GM18868 (cell line): ENCODE measurements around the gene SLC39A8.
"Not testable (repeated sequence)": the region's sequence is repeated elsewhere in the genome, so short reads cannot be mapped to it uniquely, and the experiment has no call there.

ENCODE experiments used
- ATAC-seq: cut with Tn5 transposase; IDR thresholded peaks from one replicate; pipeline ENCODE4 v1.9.1; 2021; ENCODE audit warnings: mild to moderate bottlenecking, moderate library complexity; ENCODE audit not compliant: unreplicated experiment

SLC39A8 gene

GRCh38 chr4:102344954-102345794, at the start of gene SLC39A8:
Gene SLC39A8 (minus strand): TSS chr4:102345482. CDS start chr4:102344662, 820 bp downstream.
- peak; percentile 82 for ATAC-seq

DNA sequence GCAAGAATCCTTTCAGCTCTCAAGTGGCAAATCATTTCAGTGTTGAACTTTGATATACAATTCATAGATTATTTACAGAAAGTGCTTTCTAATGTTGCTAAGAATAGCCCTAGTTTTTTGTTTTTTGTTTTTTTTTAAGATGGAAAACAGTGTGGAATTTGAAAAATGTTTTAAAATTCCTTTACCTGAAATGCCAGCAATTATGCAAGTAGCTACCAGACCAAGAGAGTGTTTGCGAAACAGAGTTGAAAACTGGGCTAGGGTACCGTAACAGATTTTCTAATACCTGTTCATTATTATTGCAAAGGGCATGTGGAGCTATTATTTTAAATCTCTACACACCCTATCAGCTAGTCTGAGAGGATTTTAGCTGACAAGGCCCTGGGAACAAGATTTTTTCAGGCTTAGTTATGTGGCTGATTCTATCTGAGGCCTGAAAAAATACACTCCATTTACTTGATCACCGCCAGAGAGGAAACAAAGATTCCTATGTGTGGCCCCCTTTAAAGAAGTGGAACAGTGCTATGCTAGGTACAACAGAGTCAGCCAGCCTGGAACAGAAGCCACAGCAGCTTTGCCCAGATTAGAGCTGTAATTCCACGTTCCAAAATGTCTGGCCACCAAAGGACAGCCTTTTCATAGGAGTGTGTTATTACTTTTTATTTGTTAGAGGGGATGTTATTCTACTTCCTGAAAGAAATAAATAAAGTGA, 46.9 kb upstream of the SLC39A8 start:
- ATAC-seq, result no peak

DNA sequence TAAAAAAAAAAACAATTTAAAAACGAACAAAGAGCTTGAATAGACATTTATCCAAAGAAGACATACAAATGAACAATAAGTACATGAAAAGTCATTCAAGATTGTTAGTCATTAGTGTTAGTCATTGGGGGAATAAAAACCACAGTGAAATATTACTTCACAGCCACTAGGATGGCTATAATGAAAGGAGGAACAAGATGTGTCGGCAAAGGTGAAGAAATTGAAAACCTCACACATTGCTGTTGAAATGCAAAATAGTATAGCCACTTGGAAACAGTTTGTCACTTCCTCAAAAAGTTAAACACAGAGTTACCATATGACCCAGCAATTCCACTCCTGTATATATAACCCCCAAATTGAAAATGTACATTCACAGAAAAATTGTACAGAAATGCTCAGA, 45.2 kb upstream of the SLC39A8 start:
- ATAC-seq, result peak; percentile 95

GRCh38 chr4:102388611-102389010, 43.3 kb upstream of the SLC39A8 start:
- ATAC-seq, result no peak

DNA sequence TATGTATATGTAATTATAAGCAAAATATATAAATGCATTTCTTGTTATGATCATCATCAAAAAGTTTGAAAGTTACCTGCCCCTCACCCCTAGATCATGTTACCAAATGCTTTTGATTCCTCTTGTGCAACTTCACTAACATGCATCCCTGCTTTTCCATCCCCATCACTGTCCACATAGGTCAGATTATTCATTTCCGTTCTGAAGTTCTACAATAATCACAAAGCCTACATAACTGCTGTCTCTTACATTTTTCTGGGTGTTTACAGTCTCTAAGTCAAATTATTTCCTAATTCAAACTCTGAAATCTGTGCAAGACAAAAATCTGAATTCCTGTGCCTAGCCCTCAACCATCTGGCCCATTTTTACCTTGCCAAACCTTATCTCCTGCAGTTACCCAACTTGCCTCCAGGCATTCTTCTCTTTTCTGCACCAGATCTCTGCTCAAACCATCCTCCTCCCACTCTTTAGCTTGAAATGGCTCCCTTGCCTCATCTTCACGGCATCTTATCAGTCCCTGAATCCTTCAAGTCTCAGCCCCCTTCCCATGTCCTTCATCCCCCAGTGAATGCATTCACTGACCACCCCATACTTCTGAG, 42.4 kb upstream of the SLC39A8 start:
- no peak for ATAC-seq

DNA sequence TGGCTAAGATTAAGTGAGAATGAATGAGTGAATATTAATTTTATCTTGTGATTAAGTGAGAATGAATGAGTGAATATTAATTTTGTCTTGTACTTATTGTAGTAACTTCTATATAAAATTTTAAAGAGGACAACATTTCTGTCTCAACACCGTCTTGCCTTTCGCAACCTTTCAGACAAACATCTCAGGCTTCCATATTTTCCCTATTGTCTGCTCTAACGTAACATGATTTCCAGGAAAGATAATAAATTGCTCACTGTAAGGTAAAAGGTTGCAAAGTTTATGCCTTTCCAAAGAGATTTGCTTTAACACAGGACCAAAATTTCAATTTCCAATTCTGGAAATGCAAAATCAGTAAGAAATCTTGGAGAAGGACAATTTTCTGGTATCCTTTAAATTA, 41.7 kb upstream of the SLC39A8 start:
- ATAC-seq, result no peak

- ATAC-seq, result not testable (repeated sequence)
These were observed 35.0 kb upstream of the SLC39A8 start for GRCh38 chr4:102380253-102380652.

DNA sequence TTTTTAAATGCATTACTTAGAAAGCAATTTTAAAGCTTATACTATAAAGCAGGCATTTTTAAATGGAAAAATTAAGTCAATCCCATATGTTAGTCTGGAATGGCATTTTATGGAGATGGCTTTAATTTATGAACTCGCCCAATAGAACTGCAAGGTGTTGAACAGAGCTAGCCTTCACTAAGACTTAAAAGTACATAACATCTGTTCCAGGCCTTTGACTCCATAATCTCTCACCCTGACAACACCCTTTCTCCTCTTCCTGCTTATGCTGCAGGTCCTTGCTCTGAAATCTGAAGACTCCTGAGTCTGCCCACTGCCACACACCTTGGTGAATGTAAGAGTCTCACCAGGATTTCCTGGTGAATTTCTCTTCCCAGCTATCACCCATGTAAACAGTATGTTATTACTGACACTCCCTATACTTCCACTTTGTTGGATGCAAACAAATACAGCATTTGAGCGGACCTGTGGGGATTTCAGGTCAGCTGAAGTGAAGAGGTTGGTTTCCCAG, 17.7 kb upstream of the SLC39A8 start:
- no peak for ATAC-seq

DNA sequence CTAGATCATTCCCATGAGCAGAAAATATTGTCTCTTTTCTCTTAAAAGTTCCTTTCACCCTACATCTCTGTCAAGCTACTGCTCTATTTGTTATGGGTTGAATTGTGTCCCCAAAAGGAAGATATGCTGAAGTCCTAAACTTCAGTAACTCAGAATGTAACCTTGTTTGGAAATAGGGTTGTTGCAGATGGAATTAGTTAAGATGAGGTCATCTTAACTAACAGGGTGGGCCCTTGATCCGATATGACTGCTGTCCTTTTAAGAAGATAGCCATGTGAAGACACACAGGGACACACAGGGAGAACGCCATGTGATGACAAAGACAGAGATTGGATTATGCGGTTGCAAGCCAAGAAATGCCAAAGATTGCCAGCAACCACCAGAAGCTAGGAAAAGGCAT, 12.8 kb upstream of the SLC39A8 start:
- no peak for ATAC-seq

GRCh38 chr4:102357637-102358036, 12.4 kb upstream of the SLC39A8 start:
- not testable (repeated sequence) for ATAC-seq

DNA sequence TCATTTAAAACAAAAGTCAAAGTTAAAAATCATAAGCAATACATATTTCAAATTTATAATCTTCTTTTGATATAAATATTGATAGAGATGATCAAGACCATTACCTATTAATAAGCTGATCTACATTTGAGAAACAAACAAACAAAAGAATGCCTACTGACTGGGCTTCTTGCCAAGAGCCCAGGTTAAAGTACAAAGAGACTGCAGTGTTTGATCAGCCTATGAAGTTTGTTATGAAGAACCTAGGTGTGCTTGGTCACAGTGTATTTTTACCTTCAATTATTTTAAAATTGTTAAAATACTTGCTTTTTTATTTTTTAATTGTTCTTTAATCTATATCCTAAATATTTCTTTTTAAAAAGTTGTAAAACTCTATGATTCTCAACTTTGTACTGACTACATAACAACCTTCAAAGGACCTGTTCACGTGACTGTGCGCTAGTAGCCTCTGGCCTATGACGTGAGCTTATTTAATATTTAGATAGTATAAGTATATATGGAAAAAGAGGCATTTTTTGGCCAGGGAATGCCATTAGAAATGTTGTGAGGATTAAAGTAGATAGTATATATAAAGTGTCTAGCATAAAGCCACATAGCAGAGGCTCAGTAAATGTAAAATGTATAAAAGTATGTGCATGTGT, 11.4 kb upstream of the SLC39A8 start:
- ATAC-seq, result no peak

GRCh38 chr4:102355748-102356147, 10.5 kb upstream of the SLC39A8 start:
- ATAC-seq, result no peak

DNA sequence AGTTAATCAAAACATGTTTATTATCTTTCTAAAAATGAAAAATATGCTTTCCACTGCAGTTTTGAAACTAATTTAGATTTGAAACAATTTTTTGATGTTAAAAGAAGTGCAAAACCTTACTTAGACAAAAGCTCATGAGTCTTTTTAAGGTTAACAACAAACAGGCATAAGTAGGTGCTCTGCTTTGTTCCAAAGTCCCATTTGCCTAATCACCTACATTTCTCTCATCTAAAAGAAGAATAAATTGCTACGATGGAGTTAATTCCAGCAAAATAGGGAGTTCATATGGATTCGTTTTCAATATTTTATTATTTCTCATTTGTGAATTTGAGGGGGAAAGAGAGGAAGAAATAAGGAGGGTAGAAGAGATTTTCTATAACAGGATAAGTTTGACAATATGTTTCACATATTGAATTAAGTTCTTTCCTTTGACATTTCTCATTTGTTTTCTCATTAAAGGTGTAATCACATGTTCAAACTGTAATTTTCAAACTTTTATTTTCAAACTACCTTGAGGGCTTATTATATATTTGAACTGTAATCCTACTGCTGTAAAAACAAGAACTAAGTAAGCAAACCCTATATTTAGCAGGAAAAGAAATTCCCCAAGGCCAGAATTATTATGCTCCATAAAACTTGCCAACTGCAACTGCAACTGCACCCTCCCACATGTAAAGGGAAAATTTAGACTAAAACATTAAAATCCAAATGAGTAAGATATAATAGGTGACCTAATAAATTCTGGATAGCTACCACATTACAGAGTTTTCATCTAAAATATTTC, 9.6 kb upstream of the SLC39A8 start:
- ATAC-seq, result no peak

DNA sequence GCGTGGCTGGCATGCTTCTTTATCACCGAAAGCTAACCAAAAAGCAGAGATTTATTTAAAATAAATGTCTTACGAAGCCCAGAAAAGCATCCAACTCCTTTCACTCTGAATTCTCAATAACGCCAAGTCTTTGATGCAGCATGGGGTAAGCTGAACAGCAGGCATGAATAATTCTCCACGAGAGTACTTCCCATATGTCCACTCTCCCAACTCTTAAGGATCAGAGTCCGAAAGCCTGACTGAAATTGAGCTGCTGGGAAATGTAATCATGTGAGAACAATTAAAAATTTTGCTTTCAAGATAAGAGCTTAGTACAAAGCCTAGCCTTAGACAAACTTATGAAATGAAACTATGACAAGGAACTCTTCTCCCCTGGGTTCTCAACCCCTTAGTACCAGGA, 7.5 kb upstream of the SLC39A8 start:
- no peak for ATAC-seq

DNA sequence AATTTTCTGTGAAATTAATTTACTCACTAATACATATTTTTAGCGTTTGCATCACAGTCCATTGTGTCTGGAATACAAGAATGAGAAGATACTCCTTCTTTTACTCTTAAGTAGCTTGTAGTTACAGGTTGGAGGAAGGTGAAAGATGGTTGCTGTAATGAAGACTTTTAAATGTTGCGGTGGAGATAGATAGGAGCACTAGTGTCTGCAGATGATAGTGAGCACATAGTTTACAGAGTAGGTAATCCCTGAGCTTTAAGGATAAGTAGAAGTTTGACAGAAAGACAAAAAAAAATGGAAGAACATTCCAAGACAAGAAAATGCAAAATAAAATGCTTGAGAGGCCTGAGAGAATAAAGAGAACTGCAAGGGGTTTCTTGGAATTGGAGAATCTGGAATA, 5.4 kb upstream of the SLC39A8 start:
- no peak for ATAC-seq

DNA sequence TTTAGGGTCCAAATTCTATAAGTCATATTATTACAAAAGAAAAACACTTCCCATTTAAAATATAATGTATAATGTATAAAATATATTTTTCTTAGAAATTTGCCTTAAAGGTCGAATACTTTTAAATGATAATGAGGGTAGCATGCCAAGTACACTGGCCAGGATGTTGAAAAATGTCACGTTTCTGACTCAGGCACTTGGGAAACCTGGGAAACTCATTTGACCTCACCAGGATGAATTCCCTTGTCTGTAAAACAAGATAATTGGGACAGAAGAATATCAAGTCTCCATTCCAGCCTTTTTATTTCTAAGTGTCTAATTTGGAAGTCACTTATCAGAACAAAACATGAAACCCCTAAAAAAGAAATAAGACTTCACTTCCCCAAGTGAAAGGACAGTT, 3.4 kb upstream of the SLC39A8 start:
- ATAC-seq, result no peak

DNA sequence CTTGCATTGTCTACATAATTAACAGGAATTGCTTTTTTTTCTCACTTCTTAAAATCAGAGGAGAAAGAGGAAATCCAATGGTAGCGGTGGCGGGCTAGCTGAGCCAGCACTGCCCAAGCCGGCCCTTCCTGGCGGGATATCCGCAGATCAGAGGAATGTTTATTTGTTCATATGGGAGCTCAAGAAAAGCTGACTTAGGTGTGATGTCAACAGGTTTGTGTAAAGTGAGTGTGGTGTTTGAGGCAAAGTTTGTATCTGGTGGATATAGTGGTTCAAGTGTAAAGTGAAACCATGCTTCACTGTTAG, 466 bp upstream of the SLC39A8 start:
- no peak for ATAC-seq

- peak; percentile 42 for ATAC-seq
These were observed 745 bp downstream of the SLC39A8 start for GRCh38 chr4:102344520-102344953.

GRCh38 chr4:102343964-102344519, 1.2 kb downstream of the SLC39A8 start:
- ATAC-seq, result peak; percentile 30

GRCh38 chr4:102342404-102343074, 2.7 kb downstream of the SLC39A8 start:
- no peak for ATAC-seq
